ENCODE measurements around the gene SCART1.

Gene SCART1

GRCh38 chr10:133458710-133459453 is 5.1 kb downstream of the SCART1 start:
- H3K4me3 ChIP-seq (ENCODE audit: low read length): no peak overlapping the region
- no peak for TF ChIP-seq CTCF (IDR thresholded peaks at IDR 0.05; ENCODE audit: insufficient read depth, low read depth, low read length, missing control alignments)
- no peak for DNase-seq (ENCODE audit: low read depth)

- DNase-seq (ENCODE audit: low read depth): no peak
- H3K4me3 ChIP-seq (ENCODE audit: low read length): no peak overlapping the region
Measured at GRCh38 chr10:133459454-133460207, 5.9 kb downstream of the SCART1 start.

GRCh38 chr10:133460208-133460769 is 6.5 kb downstream of the SCART1 start:
- TF ChIP-seq CTCF (IDR thresholded peaks at IDR 0.05; ENCODE audit: insufficient read depth, low read depth, low read length, missing control alignments): no peak
- H3K4me3 ChIP-seq (ENCODE audit: low read length): no peak overlapping the region
- DNase-seq (ENCODE audit: low read depth): no peak

More at GRCh38 chr10:133459454-133460207, 5.9 kb downstream of the SCART1 start:
- TF ChIP-seq CTCF (IDR thresholded peaks at IDR 0.05; ENCODE audit: insufficient read depth, low read depth, low read length, missing control alignments): no peak

- no peak for TF ChIP-seq CTCF (IDR thresholded peaks at IDR 0.05; ENCODE audit: insufficient read depth, low read depth, low read length, missing control alignments)
- no peak overlapping the region for H3K4me3 ChIP-seq (ENCODE audit: low read length)
- DNase-seq (ENCODE audit: low read depth): no peak
Measured at GRCh38 chr10:133461027-133461426, 7.3 kb downstream of the SCART1 start.

- H3K4me3 ChIP-seq (ENCODE audit: low read length): no peak overlapping the region
- DNase-seq (ENCODE audit: low read depth): no peak
- TF ChIP-seq CTCF (IDR thresholded peaks at IDR 0.05; ENCODE audit: insufficient read depth, low read depth, low read length, missing control alignments): no peak
Measured at GRCh38 chr10:133461841-133462240, 8.1 kb downstream of the SCART1 start.

GRCh38 chr10:133462512-133463305 is 9.0 kb downstream of the SCART1 start:
- TF ChIP-seq CTCF (IDR thresholded peaks at IDR 0.05; ENCODE audit: insufficient read depth, low read depth, low read length, missing control alignments): no peak
- H3K4me3 ChIP-seq (ENCODE audit: low read length): no peak overlapping the region
- no peak for DNase-seq (ENCODE audit: low read depth)

All from epithelial cell of esophagus (primary cell).